Upper lobe of right lung (tissue), 1 donor: Measurements from ENCODE around the gene ZP3. TPM values are rescaled to one million over a fixed set of nuclear protein-coding genes. Genes with fewer than 3 reads are reported as not detected.
"Not testable (repeated sequence)": the region's sequence is repeated elsewhere in the genome, so short reads cannot be mapped to it uniquely, and the experiment has no call there.

Experiments
- ATAC-seq: fragments of 200-7000 bp; cut with Tn5 transposase; one replicate; pipeline ENCODE4 v1.9.1; 2020; ENCODE audit warnings: mild to moderate bottlenecking, moderate library complexity
- DNase-seq: peaks from one replicate; pipeline ENCODE4 v3.0.0-alpha.2; 2020
- H3K27ac ChIP-seq: fragments of 200-600 bp; one replicate; pipeline ENCODE4 v1.8.0; 2022
- H3K27me3 ChIP-seq: fragments of 200-600 bp; one replicate; pipeline ENCODE4 v1.8.0; 2022; ENCODE audit warnings: mild to moderate bottlenecking
- H3K36me3 ChIP-seq: fragments of 200-600 bp; one replicate; pipeline ENCODE4 v1.8.0; 2022
- H3K4me1 ChIP-seq: fragments of 200-600 bp; one replicate; pipeline ENCODE4 v1.8.0; 2022
- H3K4me3 ChIP-seq: fragments of 200-600 bp; one replicate; pipeline ENCODE4 v1.8.0; 2022; ENCODE audit warnings: mild to moderate bottlenecking
- H3K9me3 ChIP-seq: fragments of 200-600 bp; one replicate; pipeline ENCODE4 v1.8.0; 2022
- intact Hi-C: fragments of 100-400 bp; cut with DNase I; formaldehyde crosslinking; loops from one replicate; pipeline ENCODE4 v1.11.0; 2022
- total RNA-seq: library from RNA; stranded (reverse); fragmentation: NEBNext Ultra II Directional; extraction: Animal tissue kit (Norgen Biotek cat#: 25700); gene quantifications from one replicate; pipeline ENCODE4 v1.2.1, GENCODE V29; 2021
- donor health status: DM: no; HTN: yes; CAD: no; lungs with severe emphysema.

ZP3 gene
- total RNA-seq, 1 donor from 2014 or later = 0.84 TPM

DNA sequence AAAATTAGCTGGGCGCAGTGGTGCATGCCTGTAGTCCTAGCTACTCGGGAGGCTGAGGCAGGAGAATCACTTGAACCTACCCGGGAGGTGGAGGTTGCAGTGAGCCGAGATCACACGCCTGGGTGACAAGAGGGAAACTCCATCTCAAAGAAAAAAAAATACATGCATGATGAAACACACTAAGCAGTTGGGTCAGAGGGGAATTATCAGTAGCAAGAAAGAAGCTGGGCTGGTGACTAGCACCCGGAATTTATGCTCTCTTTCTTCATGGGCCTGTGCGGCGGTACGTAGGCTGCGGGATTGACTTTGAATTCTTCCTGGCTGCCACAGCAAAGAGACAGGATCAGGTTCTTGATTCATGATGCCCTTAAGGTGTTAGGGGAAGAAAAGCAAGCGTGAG is 54.9 kb downstream of the ZP3 start:
- intact Hi-C loops, H3K27ac ChIP-seq, H3K4me1 ChIP-seq, DNase-seq, ATAC-seq, H3K4me3 ChIP-seq, H3K27me3 ChIP-seq, H3K9me3 ChIP-seq: not testable (repeated sequence)
- H3K36me3 ChIP-seq = peaks cover 19% of the 10 kb centered on the region

GRCh38 chr7:76480403-76481253 is 55.9 kb downstream of the ZP3 start:
- H3K4me3 ChIP-seq, intact Hi-C loops, DNase-seq, H3K4me1 ChIP-seq, H3K27ac ChIP-seq, ATAC-seq, H3K9me3 ChIP-seq, H3K27me3 ChIP-seq: not testable (repeated sequence)
- H3K36me3 ChIP-seq = peaks cover 19% of the 10 kb centered on the region

DNA sequence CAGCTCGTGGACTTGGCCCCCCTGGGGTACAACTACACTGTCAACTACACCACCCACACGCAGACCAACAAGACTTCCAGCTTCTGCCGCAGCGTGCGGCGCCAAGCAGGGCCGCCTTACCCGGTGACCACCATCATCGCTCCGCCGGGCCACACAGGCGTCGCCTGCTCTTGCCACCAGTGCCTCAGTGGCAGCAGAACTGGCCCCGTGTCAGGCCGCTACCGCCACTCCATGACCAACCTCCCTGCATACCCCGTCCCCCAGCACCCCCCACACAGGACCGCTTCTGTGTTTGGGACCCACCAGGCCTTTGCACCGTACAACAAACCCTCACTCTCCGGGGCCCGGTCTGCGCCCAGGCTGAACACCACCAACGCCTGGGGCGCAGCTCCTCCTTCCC is 57.9 kb downstream of the ZP3 start:
- H3K9me3 ChIP-seq, DNase-seq, H3K4me1 ChIP-seq, ATAC-seq, H3K27me3 ChIP-seq, H3K27ac ChIP-seq, H3K4me3 ChIP-seq, intact Hi-C loops: not testable (repeated sequence)
- peaks cover 19% of the 10 kb centered on the region for H3K36me3 ChIP-seq

GRCh38 chr7:76483081-76483480 is 58.3 kb downstream of the ZP3 start:
- DNase-seq, ATAC-seq, intact Hi-C loops, H3K4me1 ChIP-seq, H3K4me3 ChIP-seq, H3K27me3 ChIP-seq, H3K9me3 ChIP-seq, H3K27ac ChIP-seq: not testable (repeated sequence)
- H3K36me3 ChIP-seq = peaks cover 19% of the 10 kb centered on the region

DNA sequence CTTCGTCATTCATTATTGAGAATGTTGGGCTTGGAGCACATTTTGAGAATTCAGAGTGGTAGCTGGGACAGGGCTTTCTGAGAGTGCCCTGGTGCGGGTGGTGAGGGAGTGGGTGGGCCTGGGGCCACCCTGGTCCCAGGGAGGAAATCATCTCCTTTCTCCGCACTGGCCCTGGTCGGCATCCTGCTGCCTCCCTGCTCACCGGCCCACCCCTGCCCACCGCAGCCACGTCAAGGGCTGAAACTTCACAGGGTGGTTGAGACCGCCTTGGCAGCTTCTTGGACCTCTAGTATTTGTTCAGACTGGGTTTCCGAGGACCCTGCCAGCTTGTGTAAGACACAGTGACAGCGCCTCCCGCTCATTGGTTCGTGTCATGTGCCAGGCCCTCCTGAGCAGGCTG is 59.7 kb downstream of the ZP3 start:
- intact Hi-C loops, ATAC-seq, H3K4me3 ChIP-seq, DNase-seq, H3K9me3 ChIP-seq, H3K4me1 ChIP-seq, H3K27me3 ChIP-seq, H3K27ac ChIP-seq: not testable (repeated sequence)
- H3K36me3 ChIP-seq = peaks cover 19% of the 10 kb centered on the region

- DNase-seq, H3K27me3 ChIP-seq, intact Hi-C loops, H3K4me1 ChIP-seq, H3K9me3 ChIP-seq, H3K27ac ChIP-seq, H3K4me3 ChIP-seq: not testable (repeated sequence)
- H3K36me3 ChIP-seq = peaks cover 11% of the 10 kb centered on the region
- peak; percentile 3 for ATAC-seq
Observed at GRCh38 chr7:76485822-76486610, 61.3 kb downstream of the ZP3 start.

DNA sequence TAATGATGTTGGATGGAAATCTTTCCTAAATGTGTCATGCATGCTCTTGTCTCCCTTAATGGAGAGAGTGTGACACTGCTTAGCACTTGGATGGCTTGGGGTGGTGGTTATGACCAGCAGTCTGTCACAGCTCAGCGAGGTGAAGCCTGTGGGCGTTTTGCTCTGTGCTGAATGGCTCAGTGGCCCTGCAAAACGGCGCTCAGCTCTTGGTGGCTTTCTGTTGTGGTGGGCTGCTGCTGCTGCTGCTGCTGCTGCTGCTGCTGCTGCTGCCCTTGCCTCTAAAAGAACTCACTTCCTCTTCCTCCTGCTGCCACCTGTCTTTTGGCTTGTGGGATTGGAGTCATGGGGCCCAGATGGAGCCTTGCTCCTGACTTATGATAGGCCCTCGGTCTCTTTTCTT is 61.9 kb downstream of the ZP3 start:
- H3K27me3 ChIP-seq, H3K9me3 ChIP-seq: not testable (repeated sequence)

GRCh38 chr7:76487969-76488368 is 63.2 kb downstream of the ZP3 start:
- DNase-seq, intact Hi-C loops, H3K36me3 ChIP-seq, H3K27ac ChIP-seq, H3K27me3 ChIP-seq, H3K4me3 ChIP-seq, H3K9me3 ChIP-seq, H3K4me1 ChIP-seq: not testable (repeated sequence)
- peak; percentile 81 for ATAC-seq

More for the DNA sequence above, 61.9 kb downstream of the ZP3 start:
- H3K4me1 ChIP-seq, intact Hi-C loops, DNase-seq, H3K36me3 ChIP-seq, H3K27ac ChIP-seq, H3K4me3 ChIP-seq: not testable (repeated sequence)
- ATAC-seq = peak; percentile 45

Other genes starting within 250 kb of the ZP3 start
- gene SRRM3, start 223.1 kb upstream of the ZP3 start, total RNA-seq = 1.1 TPM
- 494 TPM for gene HSPB1, start 122.3 kb upstream of the ZP3 start, total RNA-seq
- gene YWHAG, start 66.0 kb upstream of the ZP3 start, total RNA-seq = 102 TPM
- gene SSC4D, start 15.3 kb upstream of the ZP3 start, total RNA-seq = 1.1 TPM
- gene DTX2, start 36.8 kb downstream of the ZP3 start, total RNA-seq = 25.6 TPM
- 25.2 TPM for gene UPK3B, start 85.6 kb downstream of the ZP3 start, total RNA-seq
- 0.90 TPM for gene SPDYE16, start 118.3 kb downstream of the ZP3 start, total RNA-seq
- gene POMZP3, start 202.3 kb downstream of the ZP3 start, total RNA-seq = 12.0 TPM